Ovary (tissue), 9 donors: ENCODE measurements around the gene SESN2. TPM values are rescaled to one million over a fixed set of nuclear protein-coding genes. Genes with fewer than 3 reads are reported as not detected.

Experiments
- DNase-seq, 5 donors: peaks; one replicate each; pipeline ENCODE4 v3.0.0-alpha.2; 2019 to 2020
- H3K27ac ChIP-seq, 2 donors: fragments of 200-600 bp; one replicate each; pipeline versions ENCODE4 v1.5.1 to v1.8.0; 2019 to 2022
- H3K27me3 ChIP-seq: fragments of 200-600 bp; one replicate; pipeline ENCODE4 v1.8.0; 2022
- H3K36me3 ChIP-seq: fragments of 200-600 bp; sonication (generic); one replicate; pipeline ENCODE4 v1.5.1; 2019
- H3K4me1 ChIP-seq: one replicate; pipeline ENCODE4 v1.8.1; 2013; ENCODE audit warnings: mild to moderate bottlenecking, moderate library complexity; ENCODE audit not compliant: insufficient read depth
- H3K4me3 ChIP-seq: fragments of 200-600 bp; sonication (generic); one replicate; pipeline ENCODE4 v1.5.1; 2017
- H3K9me3 ChIP-seq, 2 donors: fragments of 200-600 bp in 1 of 2; sonication (generic) in 1 of 2; one replicate each; pipeline versions ENCODE4 v1.5.1 to v1.8.1; 2013 to 2019; ENCODE audit warnings: mild to moderate bottlenecking in 1 of 2, moderate library complexity in 1 of 2
- EP300 ChIP-seq: sonication (generic); formaldehyde crosslinking; IDR thresholded peaks from one replicate; pipeline ENCODE4 v1.6.1; 2017; ENCODE audit warnings: antibody characterized with exemption
- POLR2A ChIP-seq: fragments of 450-650 bp; IDR thresholded peaks from one replicate; pipeline ENCODE4 v1.6.1; 2017; ENCODE audit warnings: antibody characterized with exemption, mild to moderate bottlenecking, moderate library complexity
- WGBS, 3 donors: extraction: QIAGEN DNeasy Blood & Tissue Kit in 1 of 3; methylation state at CpG; one replicate each; pipeline versions ENCODE4 v1.1.5 to v1.1.7; 2013 to 2017; 5-methylcytosine and 5-hydroxymethylcytosine counted together
- intact Hi-C, 4 donors: fragments of 100-400 bp; cut with DNase I; formaldehyde crosslinking; loops; one replicate each; pipeline versions ENCODE4 v1.11.0 to v1.15.1; 2022 to 2023
- polyA plus RNA-seq, 2 donors: library from polyadenylated mRNA; stranded (reverse); fragments of 200-250 nt in 1 of 2; fragments of 350-450 nt in 1 of 2; fragmentation: Illumina TruSeq in 1 of 2; extraction: RNeasy Lipid Tissue Mini Kit (QIAGEN cat#74804) in 1 of 2; gene quantifications; one replicate each; pipeline ENCODE4 v1.2.3, GENCODE V29; 2013 to 2014
- total RNA-seq, 7 donors: library from RNA; depleted of rRNA in 2 of 7; stranded (reverse); fragments of >200 nt in 2 of 7; fragmentation: NEBNext Ultra II Directional in 3 of 7; extraction: Animal tissue kit (Norgen Biotek cat#: 25700) in 3 of 7; gene quantifications; one replicate each; pipeline versions ENCODE4 v1.1.0 to v1.2.4, GENCODE V29; 2016 to 2023
- TF ChIP-seq, protein P1 (sequence below), 3 donors: fragments of 450-650 bp in 2 of 3; fragments of 200-600 bp in 1 of 3; IDR thresholded peaks; one replicate each; pipeline versions ENCODE4 v1.5.1 to v1.8.0; 2016 to 2022; ENCODE audit warnings: antibody characterized with exemption in 3 of 3, mild to moderate bottlenecking in 1 of 3
- donor health status: DM: no; HTN: no; CAD: no; lungs with moderate emphysema.
- donor health status: DM: no; HTN: no; CAD: no.
- donor health status: Bipolar disorder and iron deficiency.
- donor health status: DM: yes; HTN: yes; CAD: no.
- donor health status: DM: no; HTN: no; CAD: no.
- donor health status: DM: yes; HTN: yes; CAD: no.

SESN2 gene
- total and polyA plus RNA-seq, 9 donors = 7.4 to 79.9 (median 25.0) TPM

GRCh38 chr1:28249013-28249865, 10.1 kb upstream of the SESN2 start:
- TF ChIP-seq EP300 (no peak), POLR2A (no peak)
- TF ChIP-seq, protein P1, sequence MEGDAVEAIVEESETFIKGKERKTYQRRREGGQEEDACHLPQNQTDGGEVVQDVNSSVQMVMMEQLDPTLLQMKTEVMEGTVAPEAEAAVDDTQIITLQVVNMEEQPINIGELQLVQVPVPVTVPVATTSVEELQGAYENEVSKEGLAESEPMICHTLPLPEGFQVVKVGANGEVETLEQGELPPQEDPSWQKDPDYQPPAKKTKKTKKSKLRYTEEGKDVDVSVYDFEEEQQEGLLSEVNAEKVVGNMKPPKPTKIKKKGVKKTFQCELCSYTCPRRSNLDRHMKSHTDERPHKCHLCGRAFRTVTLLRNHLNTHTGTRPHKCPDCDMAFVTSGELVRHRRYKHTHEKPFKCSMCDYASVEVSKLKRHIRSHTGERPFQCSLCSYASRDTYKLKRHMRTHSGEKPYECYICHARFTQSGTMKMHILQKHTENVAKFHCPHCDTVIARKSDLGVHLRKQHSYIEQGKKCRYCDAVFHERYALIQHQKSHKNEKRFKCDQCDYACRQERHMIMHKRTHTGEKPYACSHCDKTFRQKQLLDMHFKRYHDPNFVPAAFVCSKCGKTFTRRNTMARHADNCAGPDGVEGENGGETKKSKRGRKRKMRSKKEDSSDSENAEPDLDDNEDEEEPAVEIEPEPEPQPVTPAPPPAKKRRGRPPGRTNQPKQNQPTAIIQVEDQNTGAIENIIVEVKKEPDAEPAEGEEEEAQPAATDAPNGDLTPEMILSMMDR (IDR thresholded peaks at IDR 0.05) = no peak
- DNase-seq = no peak
- intact Hi-C loops = loop anchor here in 1 of 4 donors (5.0 kb wide), 2 partner anchors 108 to 353 kb away; no protein-coding TSS in a partner anchor
- Histone ChIP-seq H3K27me3 (no peaks in the 10 kb centered on the region), H3K4me3 (no peak overlapping the region), H3K9me3 (no peaks in the 10 kb centered on the region), H3K36me3 (no peaks in the 10 kb centered on the region), H3K4me1 (peaks cover 3% of the 10 kb centered on the region), H3K27ac (peak overlapping the region in 1 of 2 donors; percentile 62)
- WGBS, 3 donors = 29 to 36% (median 34%) methylated on average over 3 of the region's 3 CpGs

- WGBS, 3 donors = 39 to 45% (median 45%) methylated on average over 4 of the region's 4 CpGs
- H3K4me1 ChIP-seq = peaks cover 3% of the 10 kb centered on the region
- H3K36me3 ChIP-seq = no peaks in the 10 kb centered on the region
- H3K27me3 ChIP-seq = no peaks in the 10 kb centered on the region
- no peak for DNase-seq
- H3K27ac ChIP-seq = no peak overlapping the region
- no peaks in the 10 kb centered on the region for H3K9me3 ChIP-seq
- intact Hi-C loops = loop anchor here in 3 of 4 donors (5.0 to 10.0 kb wide), 4 partner anchors 95 to 352 kb away; partner anchors contain the start of gene PHACTR4 (in 1 of the 3)
- H3K4me3 ChIP-seq = no peak overlapping the region
- TF ChIP-seq EP300 (no peak), POLR2A (no peak)
- TF ChIP-seq, protein P1 (IDR thresholded peaks at IDR 0.05) = no peak
These were observed 9.4 kb upstream of the SESN2 start for GRCh38 chr1:28249866-28250295.

DNA sequence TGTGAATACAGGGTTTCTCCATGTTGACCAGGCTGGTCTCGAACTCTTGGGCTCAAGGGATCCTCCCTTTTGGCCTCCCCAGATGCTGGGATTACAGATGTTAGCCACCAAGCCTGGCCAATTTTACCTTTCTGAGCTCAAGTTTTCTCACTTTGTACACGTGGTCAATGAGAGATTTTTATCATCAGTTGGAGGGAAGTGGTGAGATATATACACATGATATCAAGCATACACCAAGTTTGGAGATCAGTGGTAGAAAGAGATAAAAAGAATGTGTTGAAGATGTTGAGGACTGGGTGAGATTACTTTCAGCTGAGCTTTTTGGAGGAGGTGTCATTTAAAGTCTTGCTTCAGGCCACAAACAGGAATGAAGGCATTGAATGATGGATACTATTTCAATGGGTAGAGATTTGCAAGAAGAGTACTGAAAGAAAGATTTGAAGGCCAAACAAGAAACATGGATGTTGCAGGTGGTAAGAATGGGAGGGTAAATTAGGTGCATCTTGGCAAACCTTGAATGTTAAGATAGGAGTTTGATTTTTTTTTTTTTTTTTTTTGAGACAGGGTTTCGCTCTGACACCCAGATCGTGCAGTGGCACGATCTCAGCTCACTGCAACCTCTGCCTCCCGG, 3.0 kb upstream of the SESN2 start:
- H3K4me1 ChIP-seq = peaks cover 4% of the 10 kb centered on the region
- H3K27ac ChIP-seq = no peak overlapping the region
- no peak for DNase-seq
- no peak for TF ChIP-seq EP300
- TF ChIP-seq, protein P1 (IDR thresholded peaks at IDR 0.05) = no peak
- TF ChIP-seq POLR2A = no peak
- no peak overlapping the region for H3K4me3 ChIP-seq
- intact Hi-C loops = loop anchor here in 2 of 4 donors (10.0 kb wide), 2 partner anchors 88 to 108 kb away; partner anchors contain the start of gene PHACTR4 (in 1 of the 2)
- no peaks in the 10 kb centered on the region for H3K9me3 ChIP-seq
- H3K36me3 ChIP-seq = no peaks in the 10 kb centered on the region
- WGBS, 3 donors = 77 to 83% (median 77%) methylated on average over 6 of the region's 6 CpGs
- no peaks in the 10 kb centered on the region for H3K27me3 ChIP-seq

GRCh38 chr1:28257736-28258135, 1.6 kb upstream of the SESN2 start:
- 92 to 97% (median 93%) methylated on average over 4 of the region's 4 CpGs for WGBS, 3 donors
- H3K27me3 ChIP-seq = no peaks in the 10 kb centered on the region
- no peak for DNase-seq

More at GRCh38 chr1:28257736-28258135, 1.6 kb upstream of the SESN2 start:
- intact Hi-C loops = loop anchor here in 2 of 4 donors (10.0 kb wide), 2 partner anchors 87 to 107 kb away; partner anchors contain the start of gene PHACTR4 (in 1 of the 2)
- TF ChIP-seq POLR2A (no peak), EP300 (no peak)
- TF ChIP-seq, protein P1 (IDR thresholded peaks at IDR 0.05) = no peak
- no peaks in the 10 kb centered on the region for H3K36me3 ChIP-seq
- peaks cover 6% of the 10 kb centered on the region for H3K4me1 ChIP-seq
- H3K27ac ChIP-seq = no peak overlapping the region
- no peak overlapping the region for H3K4me3 ChIP-seq
- H3K9me3 ChIP-seq = no peaks in the 10 kb centered on the region
